Fibroblast of lung (primary cell): ENCODE results near the gene NEK8.

Source experiments
- EZH2 ChIP-seq: IDR thresholded peaks from 2 replicates; pipeline ENCODE4 v1.5.1; 2012; ENCODE audit warnings: low read length, control low read depth, mild to moderate bottlenecking; ENCODE audit errors: missing control alignments
- TF ChIP-seq, protein P1 (sequence below), 2 donors: IDR thresholded peaks in 1 of 2; conservative IDR thresholded peaks in 1 of 2; 1 replicate in 1 of 2; 2 replicates in 1 of 2; pipeline ENCODE4 v1.5.1; 2011 to 2012; ENCODE audit warnings: low read length in 2 of 2, control low read depth in 1 of 2, inconsistent platforms in 1 of 2, low read depth in 1 of 2, mild to moderate bottlenecking in 1 of 2

DNA sequence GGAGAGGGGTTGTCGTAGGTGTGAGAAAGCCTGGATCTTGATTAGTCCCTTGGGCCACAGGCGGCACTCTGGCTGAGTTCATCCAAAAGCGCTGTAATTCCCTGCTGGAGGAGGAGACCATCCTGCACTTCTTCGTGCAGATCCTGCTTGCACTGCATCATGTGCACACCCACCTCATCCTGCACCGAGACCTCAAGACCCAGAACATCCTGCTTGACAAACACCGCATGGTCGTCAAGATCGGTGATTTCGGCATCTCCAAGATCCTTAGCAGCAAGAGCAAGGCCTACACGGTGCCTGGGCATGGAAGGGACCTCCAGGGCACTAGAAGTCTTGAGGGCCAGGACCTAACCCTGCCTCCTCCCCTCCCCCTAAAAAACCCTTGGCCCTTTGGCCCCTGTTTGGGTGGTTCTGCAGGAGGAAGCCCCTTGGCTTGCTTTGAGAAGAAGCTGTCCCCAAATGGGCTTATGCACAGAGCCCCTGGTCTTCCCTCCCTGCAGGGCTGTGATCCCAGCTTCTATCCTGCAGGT is 6.2 kb downstream of the NEK8 start:
- TF ChIP-seq, protein P1, sequence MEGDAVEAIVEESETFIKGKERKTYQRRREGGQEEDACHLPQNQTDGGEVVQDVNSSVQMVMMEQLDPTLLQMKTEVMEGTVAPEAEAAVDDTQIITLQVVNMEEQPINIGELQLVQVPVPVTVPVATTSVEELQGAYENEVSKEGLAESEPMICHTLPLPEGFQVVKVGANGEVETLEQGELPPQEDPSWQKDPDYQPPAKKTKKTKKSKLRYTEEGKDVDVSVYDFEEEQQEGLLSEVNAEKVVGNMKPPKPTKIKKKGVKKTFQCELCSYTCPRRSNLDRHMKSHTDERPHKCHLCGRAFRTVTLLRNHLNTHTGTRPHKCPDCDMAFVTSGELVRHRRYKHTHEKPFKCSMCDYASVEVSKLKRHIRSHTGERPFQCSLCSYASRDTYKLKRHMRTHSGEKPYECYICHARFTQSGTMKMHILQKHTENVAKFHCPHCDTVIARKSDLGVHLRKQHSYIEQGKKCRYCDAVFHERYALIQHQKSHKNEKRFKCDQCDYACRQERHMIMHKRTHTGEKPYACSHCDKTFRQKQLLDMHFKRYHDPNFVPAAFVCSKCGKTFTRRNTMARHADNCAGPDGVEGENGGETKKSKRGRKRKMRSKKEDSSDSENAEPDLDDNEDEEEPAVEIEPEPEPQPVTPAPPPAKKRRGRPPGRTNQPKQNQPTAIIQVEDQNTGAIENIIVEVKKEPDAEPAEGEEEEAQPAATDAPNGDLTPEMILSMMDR (conservative IDR thresholded peaks at IDR 0.05 in 1 of 2, IDR thresholded peaks at IDR 0.05 in 1 of 2; ENCODE audit: low read depth in 1 of 2, low read length in 2 of 2), result no peak
- no peak for TF ChIP-seq EZH2
